Nephron (organoid): ENCODE data around the gene CCDC192.

Source experiments
- H3K27ac Mint-ChIP-seq, 3 experiments: 2 replicates each; pipeline ENCODE4 v1.8.0; 2020; ENCODE audit warnings: mixed read lengths in 3 of 3, mild to moderate bottlenecking in 2 of 3, moderate library complexity in 1 of 3
- H3K27me3 Mint-ChIP-seq: 2 replicates; pipeline ENCODE4 v1.8.0; 2021; ENCODE audit warnings: low read depth, mild to moderate bottlenecking, moderate library complexity, mixed read lengths
- H3K36me3 Mint-ChIP-seq: 2 replicates; pipeline ENCODE4 v1.8.0; 2020; ENCODE audit warnings: low read depth, mixed read lengths
- H3K4me1 Mint-ChIP-seq: 2 replicates; pipeline ENCODE4 v1.8.0; 2020; ENCODE audit warnings: mixed read lengths
- H3K4me3 Mint-ChIP-seq, 3 experiments: 2 replicates each; pipeline ENCODE4 v1.8.0; 2020; ENCODE audit warnings: mild to moderate bottlenecking in 3 of 3, mixed read lengths in 3 of 3, moderate library complexity in 2 of 3
- H3K9me3 Mint-ChIP-seq: 2 replicates; pipeline ENCODE4 v1.8.0; 2020; ENCODE audit warnings: mixed read lengths
- CTCF ChIP-seq, 3 experiments: fragments of 200-600 bp; sonication (generic); IDR thresholded peaks; one replicate each; pipeline ENCODE4 v1.5.0; 2021; ENCODE audit warnings: antibody characterized with exemption in 3 of 3; ENCODE audit not compliant: unreplicated experiment in 3 of 3

The CCDC192 gene

GRCh38 chr5:127892467-127893207, 189.4 kb downstream of the CCDC192 start:
- peaks cover 22% of the 10 kb centered on the region for H3K4me1 Mint-ChIP-seq
- H3K27ac Mint-ChIP-seq = peak overlapping the region in 2 of 3 experiments; percentile 20 to 21
- H3K36me3 Mint-ChIP-seq = no peaks in the 10 kb centered on the region
- H3K27me3 Mint-ChIP-seq = no peaks in the 10 kb centered on the region
- no peaks in the 10 kb centered on the region for H3K9me3 Mint-ChIP-seq
- H3K4me3 Mint-ChIP-seq = no peak overlapping the region
- no peak for TF ChIP-seq CTCF (IDR thresholded peaks at IDR 0.05; ENCODE audit: unreplicated experiment in 3 of 3)

GRCh38 chr5:127893232-127893631, 190.0 kb downstream of the CCDC192 start:
- Mint-ChIP-seq H3K9me3 (no peaks in the 10 kb centered on the region), H3K4me3 (no peak overlapping the region), H3K27me3 (no peaks in the 10 kb centered on the region), H3K27ac (peak overlapping the region in 2 of 3 experiments; percentile 20 to 21), H3K36me3 (no peaks in the 10 kb centered on the region), H3K4me1 (peaks cover 22% of the 10 kb centered on the region)
- TF ChIP-seq CTCF (IDR thresholded peaks at IDR 0.05; ENCODE audit: unreplicated experiment in 3 of 3) = no peak

- H3K27me3 Mint-ChIP-seq = no peaks in the 10 kb centered on the region
- no peak overlapping the region for H3K27ac Mint-ChIP-seq
- no peaks in the 10 kb centered on the region for H3K36me3 Mint-ChIP-seq
- no peak for TF ChIP-seq CTCF (IDR thresholded peaks at IDR 0.05; ENCODE audit: unreplicated experiment in 3 of 3)
- H3K9me3 Mint-ChIP-seq = no peaks in the 10 kb centered on the region
- peaks cover 22% of the 10 kb centered on the region for H3K4me1 Mint-ChIP-seq
- H3K4me3 Mint-ChIP-seq = no peak overlapping the region
Measured at GRCh38 chr5:127894461-127894860, 191.3 kb downstream of the CCDC192 start.

- no peaks in the 10 kb centered on the region for H3K4me1 Mint-ChIP-seq
- no peaks in the 10 kb centered on the region for H3K36me3 Mint-ChIP-seq
- H3K9me3 Mint-ChIP-seq = no peaks in the 10 kb centered on the region
- no peak overlapping the region for H3K27ac Mint-ChIP-seq
- H3K27me3 Mint-ChIP-seq = no peaks in the 10 kb centered on the region
- no peak for TF ChIP-seq CTCF (IDR thresholded peaks at IDR 0.05; ENCODE audit: unreplicated experiment in 3 of 3)
- no peak overlapping the region for H3K4me3 Mint-ChIP-seq
Measured at GRCh38 chr5:127898551-127899213, 195.5 kb downstream of the CCDC192 start.

GRCh38 chr5:127899214-127899610, 196.0 kb downstream of the CCDC192 start:
- Mint-ChIP-seq H3K36me3 (no peaks in the 10 kb centered on the region), H3K4me1 (no peaks in the 10 kb centered on the region), H3K27me3 (no peaks in the 10 kb centered on the region), H3K9me3 (no peaks in the 10 kb centered on the region), H3K4me3 (no peak overlapping the region), H3K27ac (no peak overlapping the region)
- TF ChIP-seq CTCF (IDR thresholded peaks at IDR 0.05; ENCODE audit: unreplicated experiment in 3 of 3) = no peak
